Hepatic stellate cell (primary cell): ENCODE measurements around the gene CD300LB.
"Not testable (repeated sequence)": the region's sequence is repeated elsewhere in the genome, so short reads cannot be mapped to it uniquely, and the experiment has no call there.

ENCODE experiments used
- DNase-seq: peaks from one replicate; pipeline ENCODE4 v3.0.0; 2011; ENCODE audit warnings: low spot score

CD300LB gene

DNA sequence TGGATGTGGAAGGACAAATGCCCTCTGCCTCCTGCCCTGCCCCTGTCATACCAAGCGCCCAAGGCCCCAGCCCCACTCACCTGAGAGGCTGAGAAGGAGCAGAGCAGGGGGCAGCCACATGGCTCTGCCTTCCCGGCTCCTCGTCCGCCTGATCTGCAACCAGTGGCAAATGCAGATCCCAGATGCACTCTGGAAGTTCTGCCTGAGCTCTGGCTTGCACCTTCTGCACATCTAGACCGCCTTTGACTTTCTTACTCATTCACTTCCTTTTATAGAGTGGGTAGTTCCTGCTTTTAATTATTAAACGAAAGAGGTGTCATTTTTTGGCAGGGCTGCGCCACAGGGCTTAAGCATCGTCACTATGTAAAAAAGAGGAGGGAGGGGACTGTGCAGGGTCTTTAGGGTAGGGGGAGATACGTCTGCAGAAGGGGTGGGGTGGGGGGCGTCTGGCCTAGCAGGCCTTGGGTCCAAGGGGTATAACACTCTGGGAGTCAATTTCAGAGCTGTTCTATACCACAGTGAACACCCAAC is at the start of gene CD300LB:
CD300LB (minus strand) TSS at position 245 of the 531 bp plus-strand sequence; CDS start at position 120, 125 bp downstream.
- no peak for DNase-seq

DNA sequence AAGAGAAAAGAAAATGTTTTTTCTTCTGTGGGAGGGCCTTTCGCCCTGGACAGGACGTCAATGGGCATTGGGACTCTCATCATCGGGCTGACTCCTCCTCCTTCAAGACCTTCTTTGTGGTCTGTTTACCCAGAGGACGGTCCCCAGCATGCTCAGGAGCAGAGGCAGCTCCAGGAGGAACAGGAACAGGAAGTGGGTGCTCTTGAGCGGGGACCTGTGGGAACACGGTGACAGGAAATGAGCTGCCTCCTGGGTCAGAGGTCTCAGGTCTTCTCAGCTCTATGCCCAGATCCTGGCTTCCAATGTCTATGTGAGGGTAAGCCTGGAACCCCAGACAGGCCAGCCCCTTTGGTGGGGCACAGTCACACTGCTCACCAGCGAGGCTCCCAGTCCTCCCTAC is 48.6 kb upstream of the CD300LB start:
- DNase-seq = no peak

DNA sequence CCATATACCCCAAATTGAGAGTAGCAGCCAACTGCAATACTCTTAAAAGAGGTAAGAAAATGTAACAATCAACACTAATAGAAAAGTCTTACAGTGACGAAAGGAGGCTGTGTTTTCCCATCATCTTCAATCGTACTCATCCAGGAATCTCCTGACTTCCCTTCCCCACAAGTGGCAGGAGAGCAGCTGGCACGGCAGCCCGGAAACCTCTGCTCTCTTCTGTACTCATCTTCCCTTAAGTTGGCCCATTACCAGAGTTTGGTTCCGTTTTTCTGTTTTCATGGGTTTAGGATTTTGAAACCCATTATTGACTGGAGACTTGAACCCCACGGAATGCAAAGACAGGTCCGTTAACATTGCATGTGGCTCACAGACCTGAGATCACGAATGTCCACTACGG is 47.7 kb upstream of the CD300LB start:
- DNase-seq = no peak

DNA sequence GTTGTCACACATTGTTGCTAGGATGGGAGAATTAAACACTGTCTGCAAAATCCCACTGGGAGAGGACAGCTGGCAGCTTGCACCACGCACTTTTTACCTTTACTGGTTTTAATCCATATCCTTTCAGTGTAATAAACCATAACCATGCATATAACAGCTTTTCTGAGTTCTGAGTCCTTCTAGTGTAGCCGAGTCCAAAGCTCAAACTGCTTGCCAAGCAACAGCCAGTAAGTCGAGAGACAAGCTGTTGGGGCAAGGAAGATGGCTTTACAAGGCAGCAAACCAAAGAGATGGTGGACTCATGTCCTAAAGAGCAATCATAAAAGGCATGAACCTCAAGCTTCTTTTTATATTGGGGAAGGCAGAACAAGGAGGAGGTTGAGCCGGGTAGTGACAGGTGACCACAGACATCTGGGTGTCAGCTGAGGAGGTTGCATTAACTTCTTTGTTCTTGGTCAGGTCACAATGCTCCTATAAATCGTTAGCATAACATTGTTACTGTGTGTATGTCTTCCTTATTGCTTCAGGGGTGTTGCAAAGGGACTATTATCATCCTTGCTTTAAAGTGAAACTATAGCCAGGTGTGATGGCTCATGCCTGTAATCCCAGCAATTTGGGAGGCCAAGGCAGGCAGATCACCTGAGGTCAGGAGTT is 43.3 kb upstream of the CD300LB start:
- DNase-seq = no peak

DNA sequence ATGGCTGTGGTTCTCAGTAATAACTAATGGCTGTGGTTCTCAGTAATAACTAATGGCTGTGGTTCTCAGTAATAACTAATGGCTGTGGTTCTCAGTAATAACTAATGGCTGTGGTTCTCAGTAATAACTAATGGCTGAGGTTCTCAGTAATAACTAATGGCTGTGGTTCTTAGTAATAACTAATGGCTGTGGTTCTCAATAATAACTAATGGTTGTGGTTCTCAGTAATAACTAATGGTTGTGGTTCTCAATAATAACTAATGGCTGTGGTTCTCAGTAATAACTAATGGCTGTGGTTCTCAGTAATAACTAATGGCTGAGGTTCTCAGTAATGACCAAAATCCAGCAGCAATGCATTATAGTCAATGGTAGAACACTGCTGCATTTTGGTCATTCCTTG is 42.4 kb upstream of the CD300LB start:
- not testable (repeated sequence) for DNase-seq

DNA sequence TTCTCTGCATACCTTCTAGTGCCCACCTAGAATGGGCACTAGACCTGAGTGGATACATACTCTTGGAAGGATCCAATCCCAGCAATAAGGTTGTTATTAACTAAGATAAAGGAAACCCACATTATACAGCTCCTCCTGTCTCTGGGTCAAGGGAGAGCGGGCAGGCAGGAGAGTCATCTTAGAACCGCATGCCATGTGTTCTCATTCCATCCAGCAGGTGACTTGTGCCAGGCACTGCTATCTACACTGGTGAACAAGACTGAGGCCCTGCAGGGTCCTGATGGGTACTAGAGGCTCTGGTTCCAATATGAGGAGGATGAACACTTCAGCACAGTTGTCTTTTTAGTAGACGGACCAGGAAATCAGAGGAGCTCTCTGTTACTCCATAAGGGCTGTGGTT is 41.9 kb upstream of the CD300LB start:
- no peak for DNase-seq

DNA sequence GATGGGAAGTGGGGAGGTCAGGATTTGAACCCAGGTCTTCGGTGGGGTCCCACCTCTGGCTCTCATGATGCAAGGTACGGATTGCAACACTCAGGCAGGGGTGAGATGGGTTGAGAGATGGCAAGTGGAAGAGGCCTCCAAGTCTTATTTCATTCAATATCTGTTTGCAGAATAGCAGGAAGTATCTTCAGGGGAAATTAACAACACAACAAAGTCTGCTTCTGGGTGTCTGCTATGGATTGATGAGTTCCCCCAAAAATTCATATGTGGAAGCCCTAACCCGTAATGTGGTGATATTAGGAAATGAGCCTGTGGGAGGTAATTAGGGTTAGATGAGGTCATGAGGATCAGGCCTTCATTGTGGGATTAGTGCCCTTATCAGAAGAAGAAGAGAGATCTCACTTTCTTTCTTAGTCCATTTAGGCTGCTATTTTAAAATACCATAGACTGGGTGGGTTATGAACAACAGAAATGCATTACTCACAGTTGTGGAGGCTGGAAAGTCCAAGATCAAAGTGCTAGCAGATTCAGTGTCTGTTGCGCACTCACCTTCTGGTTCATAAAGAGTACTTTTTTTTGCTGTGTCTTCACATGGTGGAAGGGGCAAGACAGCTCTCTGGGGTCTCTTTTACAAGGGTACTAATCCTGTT is 40.5 kb upstream of the CD300LB start:
- DNase-seq = no peak

DNA sequence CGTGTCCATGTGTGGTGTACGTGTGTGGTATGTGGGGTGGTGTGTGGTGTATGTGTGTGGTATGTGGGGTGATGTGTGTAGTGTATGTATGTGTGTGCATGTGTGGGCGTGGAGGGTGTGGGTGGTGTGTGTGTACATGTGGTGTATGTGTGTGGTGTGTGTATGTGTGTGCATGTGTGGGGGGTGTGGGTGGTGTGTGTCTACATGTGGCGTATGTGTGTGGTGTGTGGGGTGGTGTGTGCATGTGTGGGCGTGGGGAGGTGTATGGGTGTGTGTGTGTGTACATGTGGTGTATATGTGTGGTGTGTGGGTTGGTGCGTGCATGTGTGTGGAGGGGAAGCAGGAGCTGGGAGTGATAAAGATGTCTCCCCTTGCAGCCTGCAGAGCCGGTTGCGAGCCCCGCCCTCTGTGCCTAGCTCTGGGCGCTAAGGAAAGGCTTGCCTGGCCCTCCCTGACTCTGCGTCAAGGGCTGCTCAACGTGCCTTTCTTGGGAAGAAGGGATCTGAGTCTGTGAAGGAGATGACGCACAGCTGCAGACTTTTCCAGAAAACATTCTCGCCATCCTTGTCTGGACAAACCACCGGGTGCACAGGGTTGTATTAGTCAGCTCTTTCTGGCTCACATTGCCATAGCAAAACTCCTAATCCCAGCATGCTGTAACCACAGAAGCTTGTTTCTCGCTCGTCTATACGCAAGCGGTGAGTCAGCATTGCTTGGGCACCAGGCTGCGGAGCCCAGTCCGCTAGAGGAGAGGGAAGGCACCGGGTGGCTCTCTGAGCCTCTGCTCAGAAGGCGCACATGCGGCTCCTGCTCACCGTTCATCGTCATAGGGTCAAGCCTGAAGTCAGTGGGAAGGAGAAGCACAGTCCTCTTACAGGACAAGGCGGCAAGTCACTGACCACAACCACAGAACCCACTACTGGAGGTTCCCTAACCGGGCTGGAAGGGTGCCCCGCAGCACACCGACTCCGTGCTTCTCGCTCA is 38.0 kb upstream of the CD300LB start:
- no peak for DNase-seq

DNA sequence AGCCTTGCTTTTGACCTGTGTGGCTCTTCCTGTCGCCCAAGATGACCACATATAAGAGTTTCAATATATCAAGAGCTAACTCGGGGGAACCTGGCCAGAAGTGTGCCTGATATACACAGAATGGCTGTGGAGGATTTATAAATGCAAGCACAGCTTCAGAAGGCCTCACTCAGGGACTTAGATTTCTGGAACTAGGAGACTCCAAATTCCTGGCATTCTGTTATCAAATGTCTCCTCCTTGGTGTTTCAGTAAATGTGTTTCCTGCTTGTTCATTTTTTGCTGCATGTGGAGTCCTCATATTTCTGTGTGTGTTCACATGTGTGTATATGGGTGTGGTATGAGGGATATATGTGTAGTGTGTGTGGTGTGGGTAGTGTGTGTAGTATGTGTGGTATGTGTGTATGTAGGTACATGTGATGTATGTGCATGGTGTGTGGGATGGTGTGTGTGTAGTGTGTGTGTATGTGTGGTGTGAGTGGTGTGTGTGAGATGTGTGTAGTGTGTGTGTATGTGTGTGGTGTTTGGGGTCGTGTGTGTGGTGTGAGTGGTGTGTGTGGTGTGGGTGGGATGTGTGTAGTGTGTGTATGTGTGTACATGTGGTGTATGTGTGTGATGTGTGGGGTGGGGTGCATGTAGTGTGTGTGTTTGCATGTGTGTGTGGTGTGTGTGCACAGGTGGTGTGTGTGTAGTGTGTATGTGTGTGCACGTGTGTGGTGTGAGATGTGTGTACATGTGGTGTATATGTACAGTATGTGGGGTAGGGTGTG is 37.0 kb upstream of the CD300LB start:
- DNase-seq = no peak

DNA sequence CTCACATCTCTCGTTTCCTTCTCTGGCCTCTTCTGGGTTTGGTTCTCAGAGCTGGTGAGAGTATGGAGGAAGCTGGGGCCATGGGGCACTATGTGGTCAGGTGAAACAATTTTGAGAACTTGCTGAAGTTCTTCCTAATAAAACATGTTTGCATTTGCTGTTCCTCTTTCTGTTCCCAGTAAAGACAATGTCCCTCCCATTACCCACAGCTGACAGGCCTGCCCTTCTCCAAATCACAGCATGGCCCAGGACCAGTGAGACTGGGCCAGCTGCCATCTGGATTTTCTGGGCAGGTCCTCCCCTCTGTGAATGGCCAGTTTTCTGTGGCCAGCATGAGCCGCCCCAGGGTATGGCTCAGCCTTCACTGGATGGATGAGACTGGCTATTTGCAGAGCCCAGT is 36.1 kb upstream of the CD300LB start, which contains the start of gene CD300H:
CD300H (minus strand) TSS at position 113 of the 400 bp plus-strand sequence.
- no peak for DNase-seq

DNA sequence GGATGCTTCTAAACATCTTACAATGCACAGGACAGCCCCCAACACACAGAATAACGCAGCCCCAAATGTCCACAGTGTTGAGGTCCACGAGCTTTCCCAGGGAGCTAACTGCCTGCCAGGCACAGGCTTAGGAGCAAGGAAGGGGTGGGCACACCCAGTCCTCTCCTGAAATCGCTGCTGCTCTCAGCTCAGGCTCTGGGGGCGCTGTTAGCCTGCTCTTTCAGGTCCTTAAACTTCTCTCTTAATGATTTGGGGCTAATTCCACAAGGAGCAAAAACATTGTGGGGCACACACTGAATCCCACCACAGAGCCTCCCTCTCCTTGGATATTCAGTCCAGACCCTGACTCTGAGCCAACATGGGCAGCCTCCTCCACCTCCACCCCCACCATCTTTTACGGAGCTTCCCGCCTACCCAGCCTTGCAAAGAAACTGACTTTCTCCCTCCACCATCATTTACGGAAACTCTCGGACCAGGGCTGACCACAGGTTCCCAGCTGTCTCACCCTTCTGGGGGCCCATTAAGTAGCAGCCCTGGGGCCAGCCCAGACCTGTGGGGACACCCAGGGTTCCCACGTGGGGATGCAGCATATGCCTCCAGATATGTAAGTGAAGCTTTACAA is 35.0 kb upstream of the CD300LB start:
- no peak for DNase-seq

DNA sequence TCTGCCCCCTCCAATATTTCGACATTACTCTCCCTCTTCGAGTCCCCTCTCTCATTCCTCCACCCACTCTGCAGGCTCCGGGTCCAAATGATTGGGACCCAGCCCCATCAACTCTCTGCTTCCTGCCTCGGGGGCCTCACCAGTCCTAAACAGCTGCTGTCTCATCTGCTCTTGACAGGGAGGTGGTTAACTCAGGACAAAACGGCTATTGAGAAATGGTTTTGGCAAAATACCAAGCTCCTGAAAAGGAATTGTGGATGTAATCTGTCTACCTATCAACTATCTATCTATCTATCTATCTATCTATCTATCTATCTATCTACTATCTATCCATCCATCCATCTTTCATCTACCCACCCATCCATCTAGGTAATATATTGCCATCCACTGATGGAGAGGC is 33.9 kb upstream of the CD300LB start:
- no peak for DNase-seq

DNA sequence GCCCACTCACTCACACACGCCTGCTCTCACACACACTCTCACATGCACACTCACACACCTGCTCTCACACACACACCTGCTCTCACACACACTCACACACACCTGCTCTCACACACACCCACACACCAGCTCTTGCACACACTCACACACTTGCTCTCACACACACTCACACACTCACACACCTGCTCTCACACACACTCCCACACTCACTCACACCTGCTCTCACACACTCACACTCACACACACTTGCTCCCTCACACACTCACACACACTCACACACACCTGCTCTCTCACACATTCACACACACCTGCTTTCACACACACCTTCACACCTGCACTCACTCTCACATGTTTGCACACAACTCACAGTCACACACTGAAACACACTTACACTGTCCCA is 32.1 kb upstream of the CD300LB start:
- DNase-seq = no peak

DNA sequence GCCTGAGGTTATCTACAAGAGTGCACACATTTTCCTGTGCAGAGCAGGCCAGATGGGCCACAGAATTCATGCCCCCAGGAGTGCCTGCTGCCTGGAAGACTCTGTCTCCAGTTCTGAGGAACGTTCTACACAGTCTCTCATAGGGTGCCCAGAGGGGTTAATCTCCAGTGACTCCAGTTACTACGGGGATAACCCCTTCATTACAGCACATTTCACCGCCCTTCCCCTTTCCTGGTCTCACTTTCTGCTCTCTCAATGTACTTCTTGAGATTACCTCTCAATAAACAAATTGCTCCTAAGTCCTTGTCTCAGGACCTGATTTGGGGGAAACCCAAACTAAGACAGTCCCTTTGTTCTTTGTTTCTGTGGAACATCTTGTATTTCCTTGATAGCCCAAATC is 30.3 kb upstream of the CD300LB start:
- DNase-seq = no peak

DNA sequence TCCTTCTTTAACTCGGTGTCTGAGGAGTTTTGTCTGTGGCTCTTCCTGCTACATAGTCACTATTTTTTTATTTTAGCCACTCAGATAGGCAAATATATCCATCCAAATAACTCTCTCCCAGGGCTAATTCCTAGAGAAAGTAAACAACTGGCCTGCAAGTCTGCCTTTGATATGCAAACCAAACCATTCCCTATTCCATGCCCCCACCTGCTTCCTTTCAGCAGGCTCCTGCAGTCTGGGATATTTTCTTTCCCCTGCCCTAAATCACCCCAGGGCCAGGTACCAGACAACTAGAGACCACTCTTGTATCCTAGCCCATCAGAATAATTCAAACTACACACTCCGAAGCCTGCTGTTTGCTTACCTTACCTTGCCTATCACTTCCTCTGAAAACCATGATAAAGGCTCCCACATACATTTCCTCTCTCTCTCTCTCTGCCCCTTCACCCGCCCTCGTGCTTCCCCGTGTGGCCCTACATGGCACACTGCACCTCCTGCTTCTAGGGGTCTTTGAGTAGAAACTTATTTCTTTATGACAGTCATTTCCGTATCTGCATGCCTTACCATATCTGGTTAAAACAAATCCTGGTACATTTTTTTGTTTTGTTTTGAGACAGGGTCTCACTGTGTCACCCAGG is 27.7 kb upstream of the CD300LB start:
- DNase-seq = no peak

DNA sequence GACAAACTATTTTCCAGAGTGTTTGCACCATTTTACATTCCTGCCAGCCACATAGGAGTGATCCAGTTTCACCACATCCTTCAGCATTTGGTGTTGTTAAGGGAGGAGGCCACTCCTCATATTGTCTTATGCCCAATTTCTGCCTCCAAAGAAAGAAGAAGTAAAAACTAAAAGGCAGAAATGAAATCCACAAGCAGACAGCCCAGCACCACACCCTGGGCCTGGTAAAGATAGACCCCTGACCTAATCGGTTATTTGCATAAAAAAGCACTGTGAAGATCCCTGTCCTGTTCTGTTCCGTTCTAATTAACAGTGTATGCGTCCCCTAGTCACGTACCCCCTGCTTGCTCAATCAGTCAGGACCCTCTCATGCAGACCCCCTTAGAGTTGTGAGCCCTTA is 27.1 kb upstream of the CD300LB start:
- not testable (repeated sequence) for DNase-seq

DNA sequence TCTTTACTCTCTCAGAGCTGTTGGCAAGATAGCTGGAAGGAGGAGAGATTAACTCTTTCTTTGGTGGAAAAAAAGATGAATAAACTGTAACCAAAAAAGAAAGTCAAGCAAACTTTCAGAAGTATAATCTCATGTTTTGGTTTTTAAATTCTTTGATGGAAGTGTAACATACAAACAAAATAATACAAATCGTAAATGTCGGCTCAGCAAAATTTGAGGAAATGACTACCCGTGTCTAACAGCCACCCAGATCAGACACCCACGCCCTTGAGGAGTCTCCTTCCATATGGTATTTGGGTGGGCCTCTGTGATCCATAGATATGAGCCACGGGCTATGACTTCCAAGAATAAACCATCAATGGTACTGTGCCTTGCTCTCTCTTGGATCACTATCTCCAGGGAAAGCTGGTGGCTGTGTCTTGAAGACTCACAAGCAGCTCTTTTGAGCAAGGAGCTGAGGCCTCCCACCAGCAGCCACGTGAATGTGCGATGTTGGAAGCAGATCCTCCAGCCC is 24.2 kb upstream of the CD300LB start:
- no peak for DNase-seq

DNA sequence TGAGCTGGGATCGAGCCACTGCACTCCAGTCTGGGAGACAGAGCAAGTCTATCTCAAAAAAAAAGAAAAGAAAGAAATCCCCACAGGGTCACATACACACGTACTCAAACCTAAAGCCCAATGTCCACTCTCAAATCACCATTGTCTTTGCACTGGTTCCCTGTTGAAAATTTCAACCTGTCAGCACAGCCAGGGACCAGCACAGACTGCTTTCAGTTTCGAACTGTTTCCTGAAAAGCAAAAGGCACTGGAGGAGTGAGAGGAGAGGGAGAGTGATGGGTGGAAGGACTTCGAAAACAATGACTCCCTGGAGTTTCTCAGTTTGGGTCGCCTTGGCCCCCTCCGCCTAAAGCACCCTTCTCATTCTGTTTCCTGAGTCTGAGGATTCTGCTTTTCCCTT is 23.6 kb upstream of the CD300LB start:
- no peak for DNase-seq

DNA sequence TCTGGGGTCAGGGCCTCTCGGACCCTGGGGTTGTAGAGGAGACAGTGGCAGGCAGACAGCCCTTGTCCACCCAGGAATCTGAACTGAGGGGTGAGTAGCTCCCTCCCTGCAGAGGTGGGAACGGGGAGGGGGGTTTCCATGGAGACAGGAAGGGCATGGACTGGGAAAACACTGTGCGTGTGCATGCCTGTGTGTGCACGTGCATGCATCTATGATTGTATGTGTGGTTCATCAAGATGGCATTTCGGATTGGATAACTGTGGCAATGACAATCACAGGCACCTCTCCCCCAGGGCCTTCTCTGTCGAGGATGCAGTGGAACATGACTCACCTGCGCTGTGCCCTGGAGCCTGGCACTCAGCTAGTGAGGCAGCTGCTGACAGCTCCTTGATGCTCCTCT is 20.8 kb upstream of the CD300LB start:
- DNase-seq = no peak

DNA sequence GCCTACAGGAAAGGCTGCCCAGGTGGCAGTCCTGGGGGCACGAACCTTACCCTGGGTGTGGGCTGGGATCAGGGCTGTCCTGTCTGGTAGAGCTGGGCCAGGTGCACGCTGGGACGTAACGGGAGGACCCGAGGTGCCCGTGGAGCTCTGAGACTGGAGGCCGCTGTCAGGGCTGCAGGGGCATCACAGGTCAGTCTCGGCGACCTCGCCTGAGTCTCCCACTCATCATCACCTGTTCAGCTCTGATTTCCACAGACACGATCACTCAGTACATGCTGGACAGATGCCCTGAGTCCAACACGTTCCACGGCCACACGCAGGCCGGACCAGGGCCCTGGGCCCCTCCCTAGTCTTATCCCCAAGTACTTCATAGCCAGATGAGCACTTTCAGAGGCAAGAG is 19.3 kb upstream of the CD300LB start:
- DNase-seq = no peak

DNA sequence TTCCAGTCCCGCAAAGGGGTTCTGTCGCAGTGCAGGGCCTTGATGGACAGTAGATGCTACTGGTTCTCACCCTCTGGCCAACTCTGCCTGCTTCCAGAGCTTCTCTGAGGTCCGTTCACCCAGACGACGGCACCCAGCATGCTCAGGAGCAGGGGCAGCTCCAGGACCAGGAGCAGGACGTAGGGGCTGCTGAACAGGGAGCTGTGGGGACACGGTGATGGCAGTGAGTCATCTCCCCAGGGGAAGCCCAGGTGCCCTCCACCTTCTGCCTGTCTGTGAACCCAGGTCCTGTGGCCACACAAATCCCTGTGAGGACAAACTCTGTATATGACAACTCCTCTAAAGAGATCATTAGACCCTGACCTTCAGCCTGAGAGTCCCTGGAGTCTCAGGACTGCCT is 18.1 kb upstream of the CD300LB start:
- DNase-seq = no peak
